ENCODE results near the gene TMEM181.
"Not testable (repeated sequence)": the region's sequence is repeated elsewhere in the genome, so short reads cannot be mapped to it uniquely, and the experiment has no call there.

Gene TMEM181

DNA sequence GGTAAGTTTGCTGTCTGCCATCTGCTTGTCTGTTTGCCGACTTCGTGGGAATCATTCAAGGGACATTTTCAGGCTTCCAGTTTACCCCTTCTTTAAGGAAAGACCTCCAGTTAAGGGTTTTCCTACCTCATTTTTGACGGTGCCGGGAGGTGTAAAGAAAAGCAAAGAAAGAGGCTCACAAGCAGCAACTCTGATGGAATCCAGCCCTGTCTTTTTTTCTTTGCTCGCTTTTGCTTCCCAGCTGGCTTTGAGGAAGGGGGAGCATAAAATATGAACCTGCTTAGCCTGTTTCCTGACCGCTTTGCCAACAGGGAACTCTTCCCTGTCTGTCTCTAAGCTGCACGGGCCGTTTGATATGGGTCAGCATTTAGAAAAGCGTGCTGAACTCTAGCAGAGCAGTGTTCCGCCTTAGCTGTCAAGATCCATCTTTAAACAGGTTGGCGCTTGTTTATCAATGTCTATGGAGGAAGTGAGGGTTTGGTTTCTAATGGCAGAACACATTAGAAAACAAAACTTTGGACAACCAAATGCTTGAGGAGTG is 103.8 kb downstream of the TMEM181 start:
- DNase-seq = no peak

DNA sequence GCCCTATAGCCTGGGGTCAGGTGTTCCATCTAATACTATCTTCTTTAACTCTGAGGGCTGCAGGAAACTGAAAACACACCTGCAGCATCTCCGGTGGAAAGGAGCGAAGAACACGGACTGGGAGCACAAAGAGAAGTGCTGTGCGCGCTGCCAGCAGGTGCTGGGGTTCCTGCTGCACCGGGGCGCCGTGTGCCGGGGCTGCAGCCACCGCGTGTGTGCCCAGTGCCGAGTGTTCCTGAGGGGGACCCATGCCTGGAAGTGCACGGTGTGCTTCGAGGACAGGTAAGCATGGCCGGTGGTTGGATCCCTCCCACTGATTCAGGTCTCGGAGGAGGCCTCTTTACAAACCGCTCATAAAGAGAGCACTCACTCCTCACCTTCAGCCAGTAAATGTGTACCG is 105.4 kb downstream of the TMEM181 start:
- DNase-seq = no peak

DNA sequence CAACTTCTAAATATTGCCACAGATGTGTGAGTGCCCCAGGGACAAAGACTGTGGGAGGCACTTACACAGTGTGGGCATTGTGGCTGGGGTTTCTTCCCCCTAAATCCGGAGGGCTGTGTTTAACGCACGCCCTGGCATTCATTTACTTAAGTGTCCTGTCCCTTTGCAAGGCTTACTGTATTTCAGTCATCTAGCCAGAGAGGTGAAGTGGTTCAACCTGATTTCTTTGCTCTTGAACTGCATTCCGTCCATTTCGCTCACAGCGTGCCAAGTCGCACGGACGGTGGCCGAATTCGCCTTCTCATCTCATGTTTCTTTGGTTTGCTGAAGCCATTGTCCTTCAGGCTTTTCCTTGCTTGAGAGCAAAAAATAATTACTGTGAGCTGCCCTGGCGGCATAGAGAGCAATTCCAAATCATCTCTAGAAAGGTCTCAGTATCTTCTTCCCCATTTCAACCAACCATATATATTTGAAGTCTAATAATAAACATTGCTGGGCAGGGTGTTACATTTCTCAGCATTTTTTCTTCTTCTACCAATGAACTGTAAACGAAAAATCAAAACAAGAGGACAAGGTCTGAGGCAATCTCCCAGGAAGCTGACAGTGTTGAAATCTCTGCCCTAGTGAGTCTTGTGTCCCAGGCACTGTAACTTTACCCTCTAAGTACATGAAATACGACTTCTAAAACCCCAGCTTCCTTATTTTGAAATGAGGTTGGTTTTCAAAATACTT is 106.9 kb downstream of the TMEM181 start:
- no peak for DNase-seq

DNA sequence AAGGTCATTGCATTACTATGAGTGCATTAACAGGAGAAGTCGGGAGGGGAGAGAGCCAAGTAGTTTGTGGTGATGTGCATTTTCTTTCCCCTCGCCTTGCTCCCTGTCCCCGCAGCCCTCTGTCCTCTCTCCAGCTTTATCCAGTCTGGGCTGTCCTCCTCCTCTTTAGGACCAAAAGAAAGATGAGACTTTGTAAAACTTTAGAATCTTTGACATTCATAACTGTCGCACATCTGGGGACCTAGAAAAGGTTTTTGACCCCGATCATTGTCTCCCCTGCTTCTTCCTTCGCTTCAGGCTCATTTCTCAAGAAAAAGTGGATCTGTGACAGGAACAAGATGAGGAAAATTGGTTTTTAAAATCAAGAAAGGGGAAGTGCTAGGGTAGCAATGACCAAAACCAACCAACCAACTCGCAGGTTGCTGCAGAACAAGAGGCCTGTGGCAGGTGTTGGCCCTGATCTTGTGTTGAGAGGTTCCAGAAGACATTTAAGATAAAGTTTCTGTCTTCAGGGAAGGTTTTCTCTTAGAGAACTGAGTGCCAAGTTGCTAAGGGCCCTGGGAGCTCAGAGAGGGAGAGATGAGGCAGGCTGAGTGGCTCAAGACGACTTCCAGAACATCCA is 107.6 kb downstream of the TMEM181 start:
- no peak for DNase-seq

DNA sequence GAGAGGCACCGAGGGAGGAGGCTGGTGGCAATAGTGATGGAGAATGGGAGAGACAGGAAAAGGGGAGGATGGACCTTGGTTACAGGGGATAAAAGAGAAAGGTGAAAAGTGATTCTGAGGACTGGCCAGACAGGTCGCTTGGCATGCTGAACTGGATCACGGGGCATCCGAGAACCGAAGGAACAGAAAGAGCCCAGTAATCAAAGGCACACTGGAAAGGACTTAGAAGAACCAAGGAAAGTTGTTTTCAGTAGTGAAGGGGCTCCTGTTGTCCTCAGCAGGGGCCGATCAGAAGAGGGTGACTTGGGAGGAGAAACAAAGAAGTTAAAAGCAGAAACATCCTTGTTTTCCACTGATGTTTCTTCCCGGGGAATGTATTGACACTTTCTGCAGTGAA is 108.8 kb downstream of the TMEM181 start:
- no peak for DNase-seq

DNA sequence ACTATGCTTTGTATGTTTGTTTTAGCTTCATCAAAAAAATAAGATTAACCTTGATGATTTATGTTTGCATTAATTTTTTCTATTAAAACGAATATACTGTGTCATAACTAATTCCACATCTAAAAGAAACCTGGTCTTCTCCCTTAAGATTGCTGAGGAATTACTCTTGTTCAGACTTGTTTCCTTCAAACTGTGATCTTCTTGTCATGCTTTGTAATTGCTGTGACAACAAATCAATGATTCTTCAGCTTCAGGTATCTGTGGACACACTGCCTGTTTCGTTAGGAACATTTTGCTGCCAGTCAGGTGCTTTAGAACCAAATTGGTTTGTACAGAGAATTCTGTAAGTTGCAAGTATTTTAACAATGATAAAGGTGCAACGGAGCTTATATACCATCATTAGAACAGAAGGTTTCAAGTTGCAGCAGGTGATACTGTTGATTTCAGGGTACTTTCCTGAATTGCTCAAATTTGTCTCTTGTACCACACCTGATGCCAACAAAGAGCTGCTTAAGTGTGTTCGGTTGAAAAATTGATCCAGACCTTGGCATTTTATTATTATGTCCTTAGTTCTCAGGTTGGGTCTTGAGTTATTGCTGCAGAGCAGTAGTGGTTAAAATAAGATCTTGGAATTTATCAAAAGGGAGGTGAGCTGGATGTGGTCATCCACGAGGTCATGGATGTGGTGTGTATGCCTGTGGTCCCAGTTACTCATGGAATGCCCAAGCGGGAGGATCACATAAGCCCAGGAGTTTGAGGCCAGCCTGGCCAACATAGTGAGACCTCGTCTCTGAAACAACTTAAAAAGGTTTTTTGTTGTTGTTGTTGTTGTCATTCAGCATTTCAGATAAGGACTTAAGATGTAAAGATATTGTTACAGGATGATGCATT is 109.5 kb downstream of the TMEM181 start:
- DNase-seq = no peak

DNA sequence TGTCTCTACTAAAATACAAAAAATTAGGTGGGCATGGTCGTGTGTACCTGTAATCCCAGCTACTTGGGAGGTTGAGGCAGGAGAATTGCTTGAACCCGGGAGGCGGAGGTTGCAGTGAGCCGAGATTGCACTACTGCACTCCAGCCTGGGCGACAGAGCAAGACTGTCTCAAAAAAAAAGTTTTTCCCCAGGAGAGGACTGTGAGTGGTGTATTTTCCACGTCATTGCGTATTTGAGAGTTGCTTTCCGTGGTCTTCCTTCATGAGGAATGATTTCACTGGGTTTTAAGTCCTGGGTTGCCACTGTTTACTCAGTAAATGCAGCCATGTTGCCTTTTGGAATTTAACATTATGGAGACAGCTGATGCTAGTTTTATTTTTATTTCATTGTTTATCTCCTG is 112.2 kb downstream of the TMEM181 start:
- DNase-seq = not testable (repeated sequence)

DNA sequence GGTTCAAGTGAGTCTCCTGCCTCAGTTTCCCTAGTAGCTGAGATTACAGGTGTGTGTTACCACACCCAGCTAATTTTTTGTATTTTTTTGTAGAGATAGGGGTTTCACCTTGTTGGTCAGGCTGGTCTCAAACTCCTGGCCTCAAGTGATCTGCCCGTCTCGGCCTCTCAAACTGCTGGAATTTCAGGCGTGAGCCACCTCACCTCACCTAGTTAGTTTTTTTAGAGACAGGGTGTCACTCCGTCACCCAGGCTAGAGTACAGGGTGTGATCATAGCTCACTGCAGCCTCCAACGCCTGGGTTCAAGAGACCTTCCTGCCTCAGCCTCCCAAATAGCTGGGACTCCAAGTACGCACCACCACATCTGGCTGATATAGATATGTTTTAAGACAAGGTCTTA is 112.8 kb downstream of the TMEM181 start:
- DNase-seq = no peak

DNA sequence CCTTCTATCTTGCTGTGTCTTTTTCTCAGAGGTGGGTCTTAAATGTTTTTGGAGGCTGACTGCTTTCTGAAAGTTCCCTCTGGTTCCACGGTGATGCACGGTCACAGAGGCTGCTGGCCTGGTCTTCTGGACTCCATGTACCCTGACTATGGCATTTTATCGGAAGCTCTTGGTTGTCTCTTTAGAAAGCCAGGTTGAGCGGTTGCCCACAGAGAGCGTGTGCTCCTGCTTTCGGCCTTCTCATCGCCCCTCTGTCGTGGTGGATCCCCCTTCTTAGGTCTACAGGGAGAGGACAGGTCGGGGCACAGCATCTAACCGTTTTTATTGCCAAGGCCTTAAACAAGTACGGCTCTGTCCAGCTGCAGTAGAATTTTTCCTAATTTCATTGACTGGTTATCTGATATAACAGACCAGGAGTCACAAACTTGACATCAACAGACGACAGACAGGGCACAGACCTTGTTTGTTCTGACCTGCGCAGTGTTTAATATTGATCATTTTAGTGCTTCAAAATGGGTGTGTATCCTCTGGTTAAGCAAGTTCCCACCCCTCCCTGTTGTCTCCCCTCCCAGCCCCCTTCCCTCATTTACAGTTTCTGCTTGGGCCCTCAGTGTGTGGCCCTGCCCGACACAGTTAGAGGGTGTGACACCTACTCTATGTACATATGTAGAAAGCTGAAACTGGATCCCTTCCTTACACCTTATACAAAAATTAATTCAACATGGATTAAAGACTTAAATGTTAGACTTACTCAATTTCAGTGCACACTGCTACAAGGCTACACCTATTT is 114.6 kb downstream of the TMEM181 start:
- DNase-seq = no peak

DNA sequence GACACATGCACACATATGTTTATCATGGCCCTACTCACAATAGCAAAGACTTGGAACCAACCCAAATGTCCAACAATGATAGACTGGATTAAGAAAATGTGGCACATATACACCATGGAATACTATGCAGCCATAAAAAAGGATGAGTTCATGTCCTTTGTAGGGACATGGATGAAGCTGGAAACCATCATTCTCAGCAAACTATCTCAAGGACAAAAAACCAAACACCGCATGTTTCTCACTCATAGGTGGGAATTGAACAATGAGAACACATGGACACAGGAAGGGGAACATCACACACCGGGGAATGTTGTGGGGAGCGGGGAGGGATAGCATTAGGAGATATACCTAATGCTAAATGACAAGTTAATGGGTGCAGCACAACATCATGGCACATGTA is 117.2 kb downstream of the TMEM181 start:
- DNase-seq = not testable (repeated sequence)

DNA sequence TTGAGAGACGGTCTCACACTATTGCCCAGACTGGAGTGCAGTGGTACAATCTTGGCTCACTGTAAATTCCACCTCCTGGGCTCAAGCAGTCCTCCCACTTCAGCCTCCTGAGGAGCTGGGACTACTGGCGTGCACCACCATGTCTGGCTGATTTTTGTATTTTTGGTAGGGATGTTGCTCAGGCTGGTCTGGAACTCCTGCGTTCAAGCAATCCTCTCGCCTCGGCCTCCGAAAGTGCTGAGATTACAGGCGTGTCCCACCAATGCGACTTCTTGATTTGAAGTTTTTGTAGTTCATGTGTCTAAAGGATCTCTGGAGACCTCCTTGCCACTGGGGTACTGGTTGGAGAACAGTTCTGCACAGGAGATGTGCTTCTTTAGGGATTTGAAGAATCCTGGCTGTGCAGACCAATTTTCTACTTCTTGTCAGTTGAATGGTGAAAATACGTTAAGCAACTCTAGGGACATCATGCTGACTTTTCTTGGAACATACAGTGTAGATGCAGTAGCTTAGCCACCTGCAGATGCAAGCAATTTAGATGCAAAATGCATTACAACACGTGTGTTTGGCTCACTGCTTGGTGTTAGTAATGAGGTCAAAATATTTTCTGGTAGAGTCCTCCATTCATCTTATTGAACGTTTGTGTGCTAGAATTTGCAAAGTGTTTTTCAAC is 118.2 kb downstream of the TMEM181 start:
- DNase-seq = no peak

DNA sequence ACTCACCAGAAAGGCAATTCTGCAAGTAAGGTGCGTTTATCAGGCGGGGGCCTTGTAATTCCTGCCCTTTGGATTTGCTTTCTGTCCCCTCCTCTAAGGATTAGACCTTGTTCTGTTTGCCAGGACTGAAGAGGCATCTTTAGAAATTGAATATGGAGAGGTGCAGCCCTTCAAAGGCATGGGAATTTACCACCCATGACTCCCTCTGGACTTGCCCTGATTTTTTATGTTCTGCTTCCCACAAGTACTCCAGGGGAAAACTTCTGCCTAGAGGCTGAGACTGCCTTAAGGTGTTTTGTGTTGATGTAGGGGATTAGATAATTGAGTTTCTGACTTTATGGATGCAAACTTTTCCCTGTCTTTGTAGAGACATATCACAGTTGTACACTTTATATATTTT is 120.1 kb downstream of the TMEM181 start:
- no peak for DNase-seq

DNA sequence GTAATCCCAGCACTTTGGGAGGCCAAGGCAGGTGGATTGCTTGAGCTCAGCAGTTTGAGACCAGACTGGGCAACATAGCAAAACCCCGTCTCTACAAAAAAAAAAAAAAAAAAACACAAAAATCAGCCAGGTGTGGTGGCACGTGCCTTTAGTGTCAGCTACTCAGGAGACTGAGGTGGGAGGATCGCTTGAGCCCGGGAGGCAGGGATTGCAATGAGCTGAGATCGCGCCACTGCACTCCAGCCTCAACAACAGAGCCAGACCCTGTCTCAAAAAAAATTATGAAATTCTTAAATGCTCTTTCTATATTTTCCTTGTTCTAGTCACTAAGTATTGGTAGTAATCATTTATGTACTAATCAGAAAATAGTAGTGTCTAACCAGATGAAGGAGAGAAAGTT is 120.6 kb downstream of the TMEM181 start:
- no peak for DNase-seq

DNA sequence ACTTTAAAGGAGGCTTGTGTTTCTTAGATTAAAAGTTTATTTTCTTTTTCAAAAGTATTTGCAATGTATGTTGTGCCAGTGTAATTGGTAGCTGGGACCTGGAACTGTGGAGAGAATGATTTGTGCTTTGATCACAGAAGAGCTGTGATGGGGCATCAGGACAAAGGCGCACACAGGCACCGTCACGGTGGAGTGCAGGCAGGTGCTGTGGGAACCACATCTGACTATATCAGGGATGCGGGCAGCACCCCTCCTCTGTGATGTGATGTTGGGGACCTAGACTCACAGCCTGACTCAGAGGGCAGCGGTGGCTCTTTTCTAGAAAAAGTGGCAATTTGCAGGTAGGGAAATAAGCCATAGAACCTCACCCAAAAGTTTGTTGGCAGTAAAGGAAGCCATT is 124.4 kb downstream of the TMEM181 start:
- DNase-seq = no peak

DNA sequence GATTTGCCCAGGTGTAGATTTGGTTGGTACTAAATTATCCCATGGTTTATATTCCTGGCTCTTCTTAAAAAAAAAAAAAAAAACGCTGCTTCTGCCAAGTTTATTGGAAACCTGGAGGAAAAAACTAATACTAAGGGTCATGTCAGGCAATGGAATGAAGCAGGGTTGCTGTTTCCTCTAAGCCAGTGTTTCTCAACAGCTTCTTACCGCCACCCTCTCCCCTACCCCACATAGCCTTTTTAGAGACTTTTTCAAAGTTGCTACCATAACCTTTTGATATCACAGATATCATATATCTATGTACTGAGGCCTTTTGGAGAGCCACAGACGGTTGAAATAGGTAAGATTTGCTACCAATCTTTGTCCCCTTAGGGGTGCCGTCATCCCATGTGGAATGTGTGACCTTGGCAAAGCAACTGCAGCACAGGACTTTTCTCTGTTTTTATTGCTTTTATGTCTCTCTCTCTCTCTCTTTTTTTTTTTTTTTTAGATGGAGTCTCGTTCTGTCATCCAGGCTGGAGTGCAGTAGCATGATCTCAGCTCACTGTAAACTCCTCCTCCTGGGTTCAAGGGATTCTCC is 124.9 kb downstream of the TMEM181 start:
- DNase-seq = no peak
